ENCODE results near the gene BNC2.

DNA sequence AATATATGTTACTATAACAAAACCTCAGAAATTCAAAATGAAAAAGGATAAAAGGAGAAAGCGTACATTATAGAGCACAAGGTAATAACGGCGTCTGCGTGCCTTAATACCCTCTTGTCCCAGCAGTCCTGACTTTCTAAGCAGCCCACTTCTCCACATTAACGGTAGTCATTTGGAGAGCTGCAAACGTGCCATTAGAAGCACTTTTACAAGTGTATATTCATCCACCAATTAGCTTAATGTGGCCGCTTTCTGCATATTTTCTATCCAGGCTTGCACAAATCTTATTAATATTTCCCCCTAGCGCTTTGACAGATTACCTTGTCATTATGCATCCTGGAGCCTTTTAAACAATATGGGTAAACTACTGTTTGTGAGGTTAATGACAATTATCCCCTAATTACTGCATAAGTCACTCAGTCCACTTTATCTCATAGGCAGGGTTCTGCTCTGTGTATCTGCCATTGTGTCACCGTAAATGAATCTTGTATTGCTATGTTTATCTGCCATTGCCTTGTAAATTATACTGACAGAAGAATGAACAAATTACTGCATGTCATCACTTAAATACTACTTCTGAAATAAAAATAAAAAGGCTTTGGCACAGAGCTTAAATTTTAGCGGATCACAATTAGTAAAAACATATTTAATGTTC is 421.3 kb downstream of the BNC2 start:
- TF ChIP-seq, protein P1, sequence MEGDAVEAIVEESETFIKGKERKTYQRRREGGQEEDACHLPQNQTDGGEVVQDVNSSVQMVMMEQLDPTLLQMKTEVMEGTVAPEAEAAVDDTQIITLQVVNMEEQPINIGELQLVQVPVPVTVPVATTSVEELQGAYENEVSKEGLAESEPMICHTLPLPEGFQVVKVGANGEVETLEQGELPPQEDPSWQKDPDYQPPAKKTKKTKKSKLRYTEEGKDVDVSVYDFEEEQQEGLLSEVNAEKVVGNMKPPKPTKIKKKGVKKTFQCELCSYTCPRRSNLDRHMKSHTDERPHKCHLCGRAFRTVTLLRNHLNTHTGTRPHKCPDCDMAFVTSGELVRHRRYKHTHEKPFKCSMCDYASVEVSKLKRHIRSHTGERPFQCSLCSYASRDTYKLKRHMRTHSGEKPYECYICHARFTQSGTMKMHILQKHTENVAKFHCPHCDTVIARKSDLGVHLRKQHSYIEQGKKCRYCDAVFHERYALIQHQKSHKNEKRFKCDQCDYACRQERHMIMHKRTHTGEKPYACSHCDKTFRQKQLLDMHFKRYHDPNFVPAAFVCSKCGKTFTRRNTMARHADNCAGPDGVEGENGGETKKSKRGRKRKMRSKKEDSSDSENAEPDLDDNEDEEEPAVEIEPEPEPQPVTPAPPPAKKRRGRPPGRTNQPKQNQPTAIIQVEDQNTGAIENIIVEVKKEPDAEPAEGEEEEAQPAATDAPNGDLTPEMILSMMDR (IDR thresholded peaks at IDR 0.05) = no peak
- no peak for TF ChIP-seq POLR2A (IDR thresholded peaks at IDR 0.05)

Data from Peyer's patch (tissue), 4 donors.